HG03354 (cell line): ENCODE results near the gene PSMG1.

Experiments
- ATAC-seq: cut with Tn5 transposase; IDR thresholded peaks from one replicate; pipeline ENCODE4 v1.9.1; 2021; ENCODE audit warnings: mild to moderate bottlenecking; ENCODE audit not compliant: unreplicated experiment, poor library complexity, severe bottlenecking

PSMG1 gene

DNA sequence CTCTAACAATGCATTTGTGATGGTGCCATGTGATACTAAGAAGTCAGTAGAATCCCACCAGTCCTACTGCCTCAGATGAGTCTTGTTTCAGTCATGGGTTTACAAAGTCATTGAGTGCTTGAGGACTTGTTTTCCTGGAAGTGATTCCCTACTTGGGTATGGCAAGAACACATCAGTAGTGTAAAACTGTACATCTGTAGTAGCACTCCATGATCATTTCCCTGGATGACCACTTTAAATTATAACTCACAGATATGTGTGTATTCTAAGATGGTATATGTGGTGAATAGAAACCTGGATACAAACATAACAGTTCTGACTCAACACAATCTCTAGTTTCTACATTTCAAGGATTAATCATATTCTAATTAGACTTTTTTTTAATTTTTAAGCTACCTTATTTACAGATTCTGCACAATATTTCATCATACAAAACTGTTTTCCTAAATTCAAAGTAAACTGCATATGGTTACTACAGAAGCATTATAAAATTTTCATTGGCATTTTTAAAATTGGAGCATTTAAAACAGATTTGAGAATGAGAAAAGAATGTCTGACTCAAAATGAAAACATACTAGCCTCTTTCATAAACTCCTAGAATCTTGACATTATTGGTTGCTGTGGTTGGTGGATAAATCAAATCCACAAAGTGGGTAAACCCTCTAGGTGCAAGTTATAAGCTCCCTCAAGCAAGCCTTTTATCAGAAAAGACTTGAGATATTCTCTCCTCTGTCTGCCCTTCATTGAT, 6.8 kb upstream of the PSMG1 start:
- ATAC-seq, result no peak

- no peak for ATAC-seq
Measured at GRCh38 chr21:39188521-39189139, 5.4 kb upstream of the PSMG1 start.

DNA sequence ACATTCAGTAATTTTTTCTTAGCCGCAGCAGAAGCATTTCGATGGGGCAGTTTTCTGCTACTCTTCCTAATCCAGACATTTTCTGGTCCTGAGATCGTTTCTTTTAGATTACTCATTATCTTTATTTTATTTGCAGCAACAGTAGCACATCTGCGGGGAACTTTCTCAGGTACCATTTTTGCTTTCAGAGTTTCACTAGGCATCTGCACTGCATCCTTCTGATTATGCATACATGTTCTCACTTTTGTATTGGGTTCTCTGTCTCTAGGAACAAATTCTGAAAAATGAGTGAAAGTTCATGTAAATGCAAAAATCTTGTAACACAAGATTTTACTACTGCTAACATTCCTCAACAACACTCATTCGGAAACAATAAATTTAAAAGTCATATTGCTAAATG, 3.9 kb upstream of the PSMG1 start:
- ATAC-seq, result no peak

GRCh38 chr21:39186676-39187075, 3.4 kb upstream of the PSMG1 start:
- ATAC-seq, result no peak

DNA sequence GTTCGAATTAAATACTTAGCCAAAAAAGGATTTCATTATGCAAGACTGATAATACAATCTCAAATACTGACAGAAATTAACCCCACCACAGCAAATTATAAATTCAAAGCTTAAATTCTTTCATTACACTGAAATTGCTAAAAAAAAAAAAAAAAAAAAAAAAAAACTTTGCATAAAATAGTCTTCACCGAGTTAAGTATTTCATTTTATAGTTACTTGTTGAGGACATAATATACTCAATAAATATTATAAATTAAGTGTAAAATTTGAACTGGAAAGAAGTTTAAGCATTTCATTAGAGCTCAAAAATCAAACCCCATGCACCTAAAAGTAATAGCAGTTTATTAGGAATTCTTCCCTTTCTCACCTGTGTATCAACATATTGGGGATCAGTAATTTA, 1.9 kb upstream of the PSMG1 start:
- no peak for ATAC-seq

GRCh38 chr21:39184050-39184980, 1.1 kb upstream of the PSMG1 start:
- ATAC-seq, result no peak

DNA sequence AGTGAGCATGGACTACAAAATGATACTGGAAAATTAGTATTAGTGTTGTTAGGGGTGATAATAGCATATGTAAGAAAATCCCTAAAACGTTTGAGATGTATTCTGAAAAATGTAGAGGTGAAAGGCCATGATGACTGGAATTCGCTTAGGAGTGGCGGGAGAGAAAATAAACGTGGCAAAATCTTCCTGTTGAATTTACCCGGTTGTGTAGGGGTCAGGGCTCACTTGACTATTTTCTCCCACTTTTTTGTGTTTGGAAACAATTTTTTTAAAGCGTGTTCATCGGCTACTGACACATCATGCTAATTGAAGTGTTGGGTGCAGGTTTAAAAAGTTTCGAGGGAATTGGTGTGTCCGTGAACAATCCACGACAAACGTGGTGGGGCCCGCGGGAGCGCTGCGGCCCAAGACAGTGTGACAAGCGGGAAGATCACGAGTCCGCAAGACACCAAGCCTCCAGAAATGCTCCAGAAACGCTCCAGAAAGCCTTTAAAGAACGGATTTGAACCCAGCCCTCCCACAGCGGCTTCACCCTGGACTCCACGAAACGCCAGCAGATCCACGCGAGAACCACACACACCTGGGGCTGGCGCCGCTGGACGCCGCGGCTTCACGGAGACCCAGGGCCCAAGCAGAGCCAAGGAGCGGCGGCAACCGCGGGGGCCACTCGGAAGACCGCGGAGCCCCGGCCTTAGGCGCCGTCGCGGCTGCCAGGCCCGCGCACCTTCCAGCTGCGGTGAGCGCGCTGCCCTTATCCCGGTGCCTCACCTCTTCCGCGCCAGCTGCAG, 573 bp downstream of the PSMG1 start:
- ATAC-seq, result no peak

- no peak for ATAC-seq
Measured at GRCh38 chr21:39182016-39182415, 1.2 kb downstream of the PSMG1 start.

DNA sequence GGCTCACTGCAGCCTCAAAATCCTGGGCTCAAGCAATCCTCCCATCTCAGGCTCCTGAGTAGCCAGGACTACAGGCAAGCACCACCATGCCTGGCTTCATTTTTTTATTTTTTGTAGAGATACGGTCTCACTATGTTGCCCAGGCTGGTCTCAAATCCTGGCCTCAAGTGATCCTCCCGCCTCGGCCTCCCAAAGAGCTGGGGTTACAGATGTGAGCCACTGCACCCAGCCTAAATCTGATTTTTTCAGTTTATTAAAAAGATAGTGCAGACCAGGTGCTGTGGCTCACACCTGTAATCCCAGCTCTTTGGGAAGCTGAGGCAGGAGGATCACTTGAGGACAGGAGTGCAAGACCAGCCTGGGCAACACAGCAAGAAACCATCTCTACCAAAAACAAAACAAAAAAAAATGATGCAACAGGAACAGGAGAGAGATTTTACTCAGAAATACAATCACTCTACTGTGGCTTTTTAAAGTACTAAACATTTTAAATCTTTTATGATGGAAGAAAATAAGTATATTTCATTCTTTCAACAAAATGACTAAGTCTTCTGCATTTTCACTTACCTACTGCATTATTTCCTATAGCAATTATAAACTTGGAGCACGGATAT, 1.9 kb downstream of the PSMG1 start:
- ATAC-seq, result no peak

DNA sequence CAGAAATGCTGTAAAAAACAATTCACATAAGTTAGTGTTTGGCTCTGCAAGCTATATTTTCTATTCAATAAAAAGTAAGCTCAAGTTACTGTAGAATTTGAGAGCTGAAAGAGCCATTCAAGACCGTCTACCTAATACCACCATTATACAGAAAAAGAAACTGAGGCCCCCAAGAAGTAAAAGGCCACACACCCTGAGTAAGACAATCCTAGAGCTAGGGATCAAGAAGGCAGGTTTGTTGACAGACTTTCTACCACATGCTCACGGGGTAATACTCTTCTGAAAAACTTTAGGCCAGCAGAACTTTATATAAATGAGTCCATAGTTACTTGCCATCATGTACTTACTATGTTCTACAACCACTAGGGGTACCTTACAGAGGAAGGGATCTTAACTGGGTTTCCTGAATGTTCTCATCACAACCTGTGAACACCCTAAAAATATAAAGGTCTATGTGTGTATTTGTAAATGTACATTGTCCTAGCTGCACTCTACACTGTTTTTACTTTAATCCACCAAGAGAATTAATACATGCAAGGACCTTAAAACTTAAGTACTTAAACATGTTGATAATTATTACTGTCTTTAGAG, 2.7 kb downstream of the PSMG1 start:
- no peak for ATAC-seq

DNA sequence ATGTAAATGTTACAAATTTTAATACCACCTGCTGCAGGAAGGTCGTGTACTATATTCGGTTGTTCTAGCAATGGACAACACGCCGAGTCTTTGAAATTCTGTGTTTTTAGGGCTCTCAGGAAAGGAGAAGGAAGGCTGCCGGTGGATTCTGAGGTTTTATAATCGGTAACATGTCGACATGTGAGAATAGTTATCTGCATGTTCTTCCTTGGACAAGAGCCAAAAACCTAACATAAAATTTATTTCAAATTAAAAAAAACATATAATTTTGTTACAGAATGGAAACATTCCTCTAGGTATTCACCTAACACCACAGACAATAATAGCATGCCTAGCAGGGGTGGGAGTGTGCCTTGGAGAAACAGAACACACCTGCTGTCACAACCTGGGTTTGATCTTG, 4.8 kb downstream of the PSMG1 start:
- ATAC-seq, result no peak

DNA sequence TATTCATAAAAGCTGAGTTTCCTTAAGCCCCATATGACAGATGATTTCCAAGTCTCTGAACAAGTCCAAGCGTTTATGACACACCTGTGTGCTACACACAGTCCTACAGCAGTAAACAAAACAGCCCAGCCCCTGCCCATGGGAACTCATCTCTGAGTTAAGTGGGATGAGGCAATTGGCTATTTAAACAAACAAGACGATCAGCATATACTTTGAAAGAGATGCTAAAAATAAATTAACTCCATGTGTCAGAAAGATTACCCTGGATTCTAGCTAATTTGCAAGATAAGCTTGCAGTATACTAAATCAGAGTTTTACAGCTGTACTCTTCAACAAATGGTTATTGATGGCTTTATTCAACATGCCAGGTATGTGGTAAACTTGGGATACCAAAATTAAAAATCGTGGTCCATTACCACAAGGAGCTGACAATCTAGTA, 7.0 kb downstream of the PSMG1 start:
- ATAC-seq, result no peak

- no peak for ATAC-seq
Measured at GRCh38 chr21:39175665-39176064, 7.6 kb downstream of the PSMG1 start.

- ATAC-seq, result no peak
Measured at GRCh38 chr21:39175154-39175553, 8.1 kb downstream of the PSMG1 start.

DNA sequence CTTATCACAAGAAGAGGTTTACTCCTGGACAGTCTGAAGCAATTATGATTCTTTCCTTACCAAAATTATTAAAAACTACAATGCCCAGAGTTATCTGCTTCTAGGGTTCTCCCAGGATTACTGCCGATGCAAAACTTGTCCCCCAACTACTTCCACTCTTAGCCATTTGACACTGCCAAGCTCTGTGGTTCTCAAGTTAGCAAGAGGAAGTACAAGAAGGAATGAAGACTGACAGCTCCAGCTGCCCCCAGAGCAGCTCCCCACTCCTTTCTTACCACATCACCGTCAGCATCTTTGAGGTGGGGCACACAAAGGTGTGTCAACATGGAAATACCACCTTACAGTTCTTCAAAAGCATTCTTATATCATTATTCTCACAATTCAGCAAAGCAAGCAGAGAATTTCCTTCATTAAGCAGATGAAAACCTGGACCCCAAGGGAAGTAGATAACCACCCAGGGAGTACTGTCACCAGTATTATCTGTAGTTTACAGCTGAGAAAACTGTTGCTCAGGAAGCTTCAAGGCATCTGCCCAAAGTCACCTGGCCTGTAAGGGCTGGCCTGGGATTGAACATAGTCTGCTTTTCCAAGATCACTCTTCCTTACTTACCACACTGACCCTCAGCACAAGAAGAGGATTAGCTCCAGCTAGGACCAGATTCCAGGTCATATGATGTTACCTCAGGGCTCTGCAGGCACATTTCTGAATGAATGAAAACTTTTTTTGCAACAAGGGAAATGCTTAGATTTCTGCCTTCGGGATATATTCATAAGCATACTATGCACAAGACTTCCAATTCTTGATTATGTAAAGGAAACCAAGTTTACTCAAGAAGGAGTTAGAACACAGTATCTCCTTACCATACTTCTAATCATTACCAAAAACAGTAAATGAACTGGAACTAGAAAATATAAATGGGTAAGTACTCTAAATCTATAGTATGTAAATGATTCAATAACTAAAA, 9.3 kb downstream of the PSMG1 start:
- no peak for ATAC-seq

DNA sequence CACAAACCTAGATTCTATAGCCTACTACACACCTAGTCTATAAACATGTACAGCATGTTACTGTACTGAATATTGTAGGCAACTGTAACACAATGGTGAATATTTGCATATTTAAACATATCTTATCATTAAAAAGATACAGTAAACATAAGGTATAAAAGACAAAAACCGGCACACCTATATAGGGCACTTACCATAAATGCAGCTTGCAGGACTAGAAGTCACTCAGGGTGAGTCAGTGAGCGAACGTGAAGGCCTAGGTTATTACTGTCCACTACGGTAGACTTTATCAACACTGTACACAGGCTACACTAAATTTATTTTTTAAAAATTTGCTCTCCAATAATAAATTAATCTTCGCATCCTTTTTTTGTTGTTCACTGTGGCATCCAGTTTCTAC, 13.3 kb downstream of the PSMG1 start:
- no peak for ATAC-seq

- no peak for ATAC-seq
Measured at GRCh38 chr21:39168800-39169199, 14.5 kb downstream of the PSMG1 start.

- no peak for ATAC-seq
Measured at GRCh38 chr21:39164523-39164922, 18.7 kb downstream of the PSMG1 start.
